HG02678 (cell line): ENCODE measurements around the gene PDGFB.

Source experiments
- ATAC-seq: cut with Tn5 transposase; IDR thresholded peaks from one replicate; pipeline ENCODE4 v1.9.1; 2021; ENCODE audit warnings: mild to moderate bottlenecking, moderate library complexity; ENCODE audit not compliant: unreplicated experiment

Gene PDGFB

GRCh38 chr22:39254789-39255298 lies 10.1 kb upstream of the PDGFB start:
- ATAC-seq: no peak

- no peak for ATAC-seq
Observed at GRCh38 chr22:39254122-39254521, 9.3 kb upstream of the PDGFB start.

- ATAC-seq: no peak
Observed at GRCh38 chr22:39253435-39254070, 8.8 kb upstream of the PDGFB start.

- no peak for ATAC-seq
Observed at GRCh38 chr22:39252461-39253434, 8.0 kb upstream of the PDGFB start.

- ATAC-seq: no peak
Observed at GRCh38 chr22:39251762-39252460, 7.1 kb upstream of the PDGFB start.

GRCh38 chr22:39250838-39251237 lies 6.1 kb upstream of the PDGFB start:
- ATAC-seq: no peak

- no peak for ATAC-seq
Observed at GRCh38 chr22:39250131-39250530, 5.3 kb upstream of the PDGFB start.

GRCh38 chr22:39249086-39249704 lies 4.4 kb upstream of the PDGFB start:
- no peak for ATAC-seq

GRCh38 chr22:39248254-39248653 lies 3.5 kb upstream of the PDGFB start:
- no peak for ATAC-seq

- no peak for ATAC-seq
Observed at GRCh38 chr22:39247361-39247760, 2.6 kb upstream of the PDGFB start.

- ATAC-seq: no peak
Observed at GRCh38 chr22:39246690-39247332, 2.0 kb upstream of the PDGFB start.

GRCh38 chr22:39246217-39246616 lies 1.4 kb upstream of the PDGFB start:
- ATAC-seq: no peak

- ATAC-seq: no peak
Observed at GRCh38 chr22:39245130-39246039, 603 bp upstream of the PDGFB start.

- ATAC-seq: no peak
Observed at GRCh38 chr22:39244136-39244495, 666 bp downstream of the PDGFB start.

- ATAC-seq: no peak
Observed at GRCh38 chr22:39243439-39244135, 1.2 kb downstream of the PDGFB start.

GRCh38 chr22:39242595-39243438 lies 2.0 kb downstream of the PDGFB start:
- ATAC-seq: no peak

GRCh38 chr22:39241794-39242594 lies 2.8 kb downstream of the PDGFB start:
- no peak for ATAC-seq
